Fibroblast of gingiva (primary cell): ENCODE data around the gene MCC.
"Not testable (repeated sequence)": the region's sequence is repeated elsewhere in the genome, so short reads cannot be mapped to it uniquely, and the experiment has no call there.

ENCODE experiments used
- DNase-seq: peaks from one replicate; pipeline ENCODE4 v3.0.0-alpha.2; 2011; ENCODE audit warnings: low read depth

MCC gene

GRCh38 chr5:113081091-113081839, 407.0 kb downstream of the MCC start:
- DNase-seq, result no peak

- not testable (repeated sequence) for DNase-seq
Measured at GRCh38 chr5:113076649-113077048, 411.6 kb downstream of the MCC start.

- DNase-seq, result no peak
Measured at GRCh38 chr5:113075019-113075418, 413.2 kb downstream of the MCC start.

- DNase-seq, result not testable (repeated sequence)
Measured at GRCh38 chr5:113073629-113074034, 414.6 kb downstream of the MCC start.

GRCh38 chr5:113071401-113071800, 416.9 kb downstream of the MCC start:
- no peak for DNase-seq

GRCh38 chr5:113070901-113071300, 417.4 kb downstream of the MCC start:
- no peak for DNase-seq

GRCh38 chr5:113068559-113068958, 419.7 kb downstream of the MCC start:
- DNase-seq, result no peak

GRCh38 chr5:113067635-113068344, 420.5 kb downstream of the MCC start:
- peak; percentile 55 for DNase-seq

- DNase-seq, result no peak
Measured at GRCh38 chr5:113065626-113066025, 422.6 kb downstream of the MCC start.

GRCh38 chr5:113064806-113065205, 423.4 kb downstream of the MCC start:
- no peak for DNase-seq

- no peak for DNase-seq
Measured at GRCh38 chr5:113063927-113064326, 424.3 kb downstream of the MCC start.

- DNase-seq, result no peak
Measured at GRCh38 chr5:113062869-113063508, 425.3 kb downstream of the MCC start.

- DNase-seq, result peak; percentile 67
Measured at GRCh38 chr5:113061846-113062780, 426.1 kb downstream of the MCC start.

- no peak for DNase-seq
Measured at GRCh38 chr5:113060408-113061025, 427.7 kb downstream of the MCC start.

GRCh38 chr5:113059232-113060040, 428.8 kb downstream of the MCC start:
- DNase-seq, result no peak

- no peak for DNase-seq
Measured at GRCh38 chr5:113058706-113059226, 429.5 kb downstream of the MCC start.

- DNase-seq, result no peak
Measured at GRCh38 chr5:113058269-113058668, 430.0 kb downstream of the MCC start.

GRCh38 chr5:113057557-113057984, 430.7 kb downstream of the MCC start:
- DNase-seq, result no peak

- no peak for DNase-seq
Measured at GRCh38 chr5:113056988-113057387, 431.3 kb downstream of the MCC start.

GRCh38 chr5:113054899-113055298, 433.4 kb downstream of the MCC start:
- no peak for DNase-seq
